Rectal smooth muscle tissue (tissue), 1 donor: ENCODE data around the gene COX11.

ENCODE experiments used
- H3K27ac ChIP-seq: one replicate; pipeline ENCODE4 v1.7.0; 2013; ENCODE audit warnings: low read depth, low read length, inconsistent platforms
- H3K27me3 ChIP-seq: one replicate; pipeline ENCODE4 v1.7.0; 2013; ENCODE audit warnings: low read length; ENCODE audit not compliant: control insufficient read depth, insufficient read depth
- H3K36me3 ChIP-seq: one replicate; pipeline ENCODE4 v1.7.0; 2013; ENCODE audit warnings: low read length; ENCODE audit not compliant: control insufficient read depth, insufficient read depth
- H3K4me1 ChIP-seq: one replicate; pipeline ENCODE4 v1.7.0; 2013; ENCODE audit warnings: low read length; ENCODE audit not compliant: control insufficient read depth, insufficient read depth
- H3K4me3 ChIP-seq: one replicate; pipeline ENCODE4 v1.7.0; 2013; ENCODE audit warnings: low read length
- H3K9ac ChIP-seq: one replicate; pipeline ENCODE4 v1.7.0; 2013; ENCODE audit warnings: low read length

COX11 gene

DNA sequence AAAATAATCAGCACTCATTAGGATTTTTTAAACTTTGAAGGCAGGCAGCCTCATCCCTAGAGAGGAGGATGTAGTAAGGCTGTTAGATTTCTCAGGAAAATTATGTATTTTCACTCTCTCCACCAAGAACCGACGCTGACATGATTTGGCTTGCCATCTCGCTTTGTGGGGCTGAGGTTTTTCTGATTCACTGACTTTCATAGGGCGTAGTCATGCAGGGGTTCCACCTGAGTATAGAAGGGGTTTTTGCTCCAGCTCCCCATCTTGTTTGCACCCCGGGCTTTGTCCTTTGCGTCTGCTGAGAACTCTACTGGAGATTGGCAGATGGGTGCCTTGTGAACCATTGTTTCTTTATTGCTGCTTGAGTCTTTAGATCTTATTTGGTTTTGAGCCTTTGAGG is 47.6 kb downstream of the COX11 start:
- Histone ChIP-seq H3K27ac (no peak overlapping the region), H3K36me3 (peaks cover 4% of the 10 kb centered on the region), H3K9ac (no peak overlapping the region), H3K4me1 (no peaks in the 10 kb centered on the region), H3K27me3 (no peaks in the 10 kb centered on the region), H3K4me3 (no peak overlapping the region)

DNA sequence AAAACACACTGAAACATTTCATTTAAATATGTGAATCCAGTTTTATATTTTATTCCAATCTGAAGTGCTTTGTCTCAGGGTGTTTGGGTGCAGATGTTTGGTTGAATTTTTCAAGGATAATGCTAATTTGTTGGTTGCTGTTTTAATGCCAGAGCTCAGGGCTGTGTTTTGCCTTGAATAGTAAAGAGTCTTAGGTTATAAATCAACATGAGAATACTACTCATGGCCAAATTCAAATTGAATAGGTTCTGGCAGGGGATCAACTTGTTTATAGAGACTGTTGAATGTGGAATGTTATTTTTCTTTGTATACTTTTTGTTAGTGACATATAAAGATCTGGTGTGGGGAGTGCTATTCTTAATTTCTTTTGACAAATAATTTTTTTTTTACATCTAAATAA is 49.0 kb downstream of the COX11 start:
- Histone ChIP-seq H3K9ac (no peak overlapping the region), H3K27ac (no peak overlapping the region), H3K36me3 (peaks cover 6% of the 10 kb centered on the region), H3K4me3 (no peak overlapping the region), H3K27me3 (no peaks in the 10 kb centered on the region), H3K4me1 (no peaks in the 10 kb centered on the region)

DNA sequence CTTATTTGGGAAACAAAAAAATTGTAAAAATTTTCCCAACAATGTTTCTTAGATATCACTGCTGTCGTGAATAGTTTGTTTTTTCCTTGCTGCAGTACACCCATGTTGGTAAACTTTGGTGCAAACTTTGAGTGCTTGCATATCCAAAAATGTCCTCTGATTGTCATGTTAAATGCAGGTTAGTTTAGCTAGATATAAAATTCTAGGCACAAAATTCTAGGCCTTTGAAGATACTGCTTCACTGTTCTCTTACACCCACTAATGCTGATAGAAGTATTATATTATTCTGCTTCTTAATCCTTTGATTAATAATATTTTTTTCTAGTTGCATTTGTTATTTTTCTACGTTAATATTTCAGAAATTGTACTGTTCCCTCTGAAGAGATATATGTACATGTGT is 51.7 kb downstream of the COX11 start:
- H3K36me3 ChIP-seq, result peaks cover 12% of the 10 kb centered on the region
- no peak overlapping the region for H3K27ac ChIP-seq
- no peak overlapping the region for H3K4me3 ChIP-seq
- H3K9ac ChIP-seq, result no peak overlapping the region
- H3K4me1 ChIP-seq, result no peaks in the 10 kb centered on the region
- no peaks in the 10 kb centered on the region for H3K27me3 ChIP-seq
